Measurements from ENCODE around the gene IGLON5.

GRCh38 chr19:51341976-51342580, 30.6 kb downstream of the IGLON5 start, which contains the start of gene VSIG10L:
- TF ChIP-seq PKNOX1 (IDR thresholded peaks at IDR 0.05) = no peak
- no peak for TF ChIP-seq FOXK2 (IDR thresholded peaks at IDR 0.05)
- TF ChIP-seq LEF1 (IDR thresholded peaks at IDR 0.05; ENCODE audit: borderline replicate concordance) = no peak
- TF ChIP-seq ELF4 (IDR thresholded peaks at IDR 0.05) = no peak
- TF ChIP-seq SP1 (IDR thresholded peaks at IDR 0.05) = no peak
